GM21825 (cell line): ENCODE measurements around the gene VAV2.

Experiments used
- ATAC-seq: cut with Tn5 transposase; IDR thresholded peaks from one replicate; pipeline ENCODE4 v1.9.1; 2021; ENCODE audit warnings: mild to moderate bottlenecking, moderate library complexity; ENCODE audit not compliant: unreplicated experiment

Gene VAV2

DNA sequence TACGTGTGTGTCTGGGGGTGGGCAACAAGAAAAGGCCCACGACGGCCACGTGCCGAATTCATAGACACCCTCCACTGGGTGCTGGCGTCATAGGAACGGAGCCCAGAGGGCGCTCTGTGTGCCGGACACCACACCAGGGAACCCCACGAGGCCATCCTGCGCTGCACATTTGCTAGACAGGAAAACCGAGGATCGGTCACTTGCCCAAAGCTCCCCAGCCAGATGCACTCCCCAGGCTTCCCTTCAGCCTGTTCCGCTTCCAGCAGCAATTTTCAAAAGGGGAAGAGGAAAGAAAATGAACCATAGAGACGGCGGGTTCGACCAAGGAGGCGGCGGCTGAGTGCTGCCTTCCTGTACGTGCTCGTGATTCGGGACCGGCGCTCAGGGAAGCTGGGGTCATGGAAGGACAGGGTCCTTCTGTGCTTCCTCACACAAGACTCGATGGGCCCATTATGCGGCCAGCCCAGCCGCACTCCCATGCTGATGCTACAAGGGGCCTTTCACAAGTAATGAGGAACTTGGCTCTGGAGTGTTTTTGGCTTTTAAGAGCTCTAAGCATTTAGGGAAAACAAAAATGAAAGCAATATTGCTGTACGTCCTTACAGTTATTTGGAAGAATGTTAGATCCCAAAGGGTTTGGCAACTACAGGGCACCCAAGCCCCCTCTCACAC is 129.4 kb downstream of the VAV2 start:
- no peak for ATAC-seq

DNA sequence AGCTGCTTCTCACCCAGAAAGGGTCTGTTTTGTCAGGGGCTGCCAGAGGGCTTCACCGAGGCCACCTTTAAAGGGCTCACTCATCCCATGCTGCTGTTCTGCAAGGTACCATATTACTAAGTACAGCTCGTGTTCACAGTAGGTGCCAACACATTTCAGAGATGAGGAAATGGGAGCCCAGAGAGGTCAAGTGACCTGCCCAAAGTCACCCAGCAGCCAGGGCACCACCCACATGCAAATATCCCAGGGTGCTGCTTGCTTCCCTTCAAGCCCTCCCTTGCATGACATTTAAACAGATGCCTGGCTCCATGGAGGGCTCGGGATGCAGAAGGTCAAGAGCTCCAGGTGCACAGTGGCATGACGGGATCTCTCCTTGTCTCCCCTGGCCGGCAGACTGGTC is 130.4 kb downstream of the VAV2 start:
- no peak for ATAC-seq

DNA sequence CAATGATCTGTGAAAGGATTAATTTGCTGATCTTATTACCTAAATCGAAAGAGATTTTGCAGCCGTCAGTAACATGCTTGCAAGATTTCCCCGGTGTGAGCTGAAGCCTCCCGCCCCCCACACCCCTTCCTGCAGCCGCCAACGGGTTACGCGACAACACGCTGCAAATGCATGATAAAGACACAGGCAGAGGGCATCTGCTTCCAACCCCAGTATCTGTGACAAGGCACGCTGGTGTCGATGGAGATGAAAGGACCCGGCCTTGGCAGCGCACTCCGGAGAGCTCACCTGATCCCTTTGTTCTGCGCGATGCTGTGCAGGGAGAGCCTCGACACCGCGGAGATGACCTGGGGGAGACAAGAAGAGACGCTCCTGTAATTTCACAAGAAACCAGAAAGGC is 131.0 kb downstream of the VAV2 start:
- ATAC-seq: no peak

DNA sequence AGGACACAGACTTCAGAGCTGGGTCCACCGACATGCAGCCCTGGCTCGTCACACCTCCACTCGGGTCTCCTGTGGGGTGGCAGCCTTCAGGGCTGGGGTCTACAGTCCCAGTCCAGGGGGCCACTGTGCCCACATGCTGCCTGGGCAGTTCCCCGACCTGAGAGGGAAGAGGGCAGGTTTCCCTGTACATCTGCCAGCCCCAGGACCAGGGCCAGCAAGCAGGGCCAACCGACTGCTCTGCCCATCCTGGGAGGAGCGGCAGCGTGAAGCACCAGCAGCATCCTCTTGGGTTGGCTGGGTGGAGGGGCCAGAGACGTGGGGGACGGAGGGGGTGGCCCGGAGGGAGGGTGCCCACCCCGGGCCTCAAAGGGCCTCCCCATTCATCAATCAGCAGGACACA is 133.4 kb downstream of the VAV2 start:
- no peak for ATAC-seq

DNA sequence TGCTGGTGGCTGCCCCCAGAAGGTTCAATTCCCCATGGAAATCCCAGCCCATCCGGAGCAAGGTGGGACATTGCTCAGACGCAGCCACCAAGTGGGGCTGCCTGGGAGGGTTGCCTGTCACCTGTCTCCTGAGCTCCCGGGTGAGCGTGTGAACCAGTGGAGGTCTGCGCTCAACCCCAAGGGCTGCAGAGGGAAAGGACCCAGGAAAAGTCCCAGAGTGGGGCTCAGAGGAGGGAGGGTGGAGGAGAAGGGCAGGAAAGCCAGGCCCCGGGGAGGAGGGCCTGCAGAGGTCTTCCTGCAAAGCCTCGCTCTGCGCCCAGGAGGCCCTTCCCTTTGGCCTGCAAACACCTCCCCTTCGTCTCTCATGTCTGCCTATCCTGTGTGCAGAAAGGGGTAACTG is 134.5 kb downstream of the VAV2 start:
- ATAC-seq: no peak

DNA sequence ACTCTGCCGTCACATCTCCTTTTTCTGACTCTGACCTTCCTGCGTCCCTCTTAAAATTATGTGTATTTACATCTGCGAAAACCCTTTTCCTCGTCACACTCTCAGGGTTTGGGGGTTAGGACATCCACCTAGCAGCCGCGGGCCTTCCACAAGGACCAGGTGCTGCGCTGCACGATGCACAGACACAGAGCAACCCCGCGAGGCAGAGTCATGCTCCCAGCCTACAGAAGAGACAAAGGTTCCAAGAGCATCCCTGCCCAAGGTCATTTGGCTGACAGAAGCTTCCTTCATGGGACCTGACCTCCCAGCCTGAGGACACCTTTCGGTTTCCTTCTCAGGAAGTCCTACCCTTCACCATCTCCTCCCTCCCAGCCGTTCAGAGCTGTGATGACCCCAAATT is 135.3 kb downstream of the VAV2 start:
- no peak for ATAC-seq

DNA sequence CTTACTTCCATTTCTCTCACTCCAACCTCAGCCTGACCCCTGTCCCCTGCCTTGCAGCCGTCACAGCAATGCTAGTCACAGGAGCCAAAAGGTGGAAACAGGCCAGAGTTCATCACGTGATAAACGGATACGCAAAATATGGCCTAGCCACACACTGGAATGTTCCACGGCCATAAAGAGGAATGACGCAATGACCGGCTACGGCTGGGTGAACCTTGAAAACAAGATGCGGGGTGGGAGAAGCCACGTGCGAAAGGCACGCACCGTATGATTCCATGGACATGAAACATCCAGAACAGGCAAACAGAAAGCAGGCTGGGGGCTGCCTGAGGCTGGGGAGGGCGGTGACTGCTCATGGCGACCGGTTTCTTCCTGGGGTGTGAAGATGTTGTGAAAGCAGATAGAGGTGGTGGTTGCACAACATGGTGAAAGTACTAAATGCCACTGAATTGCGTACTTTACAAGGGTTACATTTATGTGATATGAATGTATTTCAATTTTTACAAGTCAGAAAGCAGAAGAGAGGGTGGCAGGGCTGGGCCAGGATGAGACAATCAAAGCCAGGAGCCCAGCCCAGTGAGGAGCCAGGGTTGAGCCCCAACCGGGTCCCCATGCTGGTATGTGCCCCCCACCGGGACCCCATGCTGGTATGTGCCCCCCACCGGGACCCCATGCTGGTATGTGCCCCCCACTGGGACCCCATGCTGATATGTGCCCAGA is 136.2 kb downstream of the VAV2 start:
- ATAC-seq: no peak

DNA sequence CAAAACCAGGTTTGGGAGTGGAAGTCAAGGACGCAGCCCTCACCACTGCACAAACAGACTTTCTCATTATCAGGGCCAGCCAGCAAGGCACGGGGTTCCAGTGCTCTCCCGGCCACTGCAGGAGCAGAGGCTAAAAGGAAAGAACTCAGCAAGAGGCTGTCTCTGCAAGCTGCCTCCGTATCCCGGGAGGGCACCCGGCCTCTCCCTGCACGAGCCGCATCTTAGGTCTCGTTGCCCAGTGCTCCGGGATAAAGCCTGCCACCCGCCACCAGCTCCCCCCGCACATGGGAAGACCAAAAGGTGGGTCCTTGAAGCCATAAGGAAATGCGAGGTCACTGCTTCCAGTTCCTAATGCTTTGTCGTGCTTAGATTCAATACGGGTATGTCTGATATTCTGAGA is 136.8 kb downstream of the VAV2 start:
- no peak for ATAC-seq

DNA sequence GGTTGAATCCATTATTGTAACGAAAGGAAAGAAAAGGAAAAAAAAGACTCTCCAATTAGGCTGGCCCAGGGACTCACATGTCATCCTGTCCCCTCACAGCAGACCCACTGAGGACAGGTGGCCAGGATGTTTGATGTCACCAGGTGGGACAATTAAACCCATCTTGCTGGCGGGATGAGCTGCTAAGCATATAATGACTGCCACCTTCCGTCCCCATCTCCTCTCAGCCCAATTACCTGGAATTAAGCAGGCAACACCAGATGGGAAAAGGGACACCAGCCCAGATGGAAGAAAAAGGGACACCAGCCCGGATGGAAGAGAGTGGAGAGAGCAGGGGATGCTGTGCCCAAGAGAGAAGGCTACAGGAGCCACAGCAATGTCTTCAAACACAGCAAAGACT is 137.4 kb downstream of the VAV2 start:
- no peak for ATAC-seq

DNA sequence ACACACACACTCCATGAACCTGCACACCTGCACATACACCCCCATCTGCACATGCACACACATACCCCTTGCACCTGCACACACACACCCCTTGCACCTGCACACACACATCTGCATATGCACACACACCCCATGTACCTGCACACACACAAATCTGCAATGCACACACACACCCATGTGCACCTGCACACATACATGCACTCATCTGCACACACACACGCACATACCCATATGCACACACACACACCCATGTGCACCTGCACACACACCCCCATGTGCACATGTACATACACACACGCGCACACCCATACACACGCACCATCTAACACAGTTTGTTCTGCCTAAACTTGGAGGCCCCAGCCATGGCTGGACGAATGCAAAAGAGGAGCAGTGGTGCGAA is 138.1 kb downstream of the VAV2 start:
- no peak for ATAC-seq

DNA sequence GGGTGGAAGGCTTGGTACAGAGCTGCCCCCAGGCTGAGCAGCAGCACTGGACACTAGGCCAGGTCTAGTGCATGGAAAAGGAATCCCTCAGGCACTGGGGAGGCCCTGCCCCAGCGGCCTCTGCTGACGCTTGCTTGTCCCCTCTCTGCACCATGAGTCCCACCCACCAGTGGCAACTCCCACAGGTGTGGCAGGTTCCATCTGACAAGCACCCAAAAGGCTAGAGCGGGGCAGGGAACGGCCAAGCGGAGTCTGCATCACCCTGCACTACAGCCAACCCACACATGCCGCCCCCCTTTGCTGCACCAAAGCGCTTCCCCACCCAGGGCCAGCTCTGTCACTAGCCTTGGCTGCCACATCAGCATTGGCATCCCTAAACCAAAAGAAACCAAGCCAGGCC is 138.8 kb downstream of the VAV2 start:
- ATAC-seq: no peak

DNA sequence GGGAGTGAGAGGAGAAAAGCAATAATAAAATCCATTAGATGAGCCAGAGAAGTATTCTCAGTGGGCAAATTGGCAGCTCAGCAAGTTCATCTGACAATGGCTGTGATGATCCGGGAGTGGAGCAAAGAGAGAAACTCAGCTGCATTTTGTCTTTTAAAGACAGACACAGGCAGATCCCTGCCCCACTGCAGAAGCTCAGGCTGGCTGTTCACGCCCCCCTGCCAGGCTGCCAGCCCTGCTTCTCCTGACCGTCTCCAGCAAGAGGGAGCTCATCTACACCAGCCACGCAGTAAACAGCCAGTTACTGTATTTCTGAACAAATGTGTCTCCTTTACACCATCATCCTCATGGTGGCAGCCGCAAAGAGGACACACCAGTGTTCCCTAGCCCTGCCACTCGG is 139.7 kb downstream of the VAV2 start:
- ATAC-seq: no peak

DNA sequence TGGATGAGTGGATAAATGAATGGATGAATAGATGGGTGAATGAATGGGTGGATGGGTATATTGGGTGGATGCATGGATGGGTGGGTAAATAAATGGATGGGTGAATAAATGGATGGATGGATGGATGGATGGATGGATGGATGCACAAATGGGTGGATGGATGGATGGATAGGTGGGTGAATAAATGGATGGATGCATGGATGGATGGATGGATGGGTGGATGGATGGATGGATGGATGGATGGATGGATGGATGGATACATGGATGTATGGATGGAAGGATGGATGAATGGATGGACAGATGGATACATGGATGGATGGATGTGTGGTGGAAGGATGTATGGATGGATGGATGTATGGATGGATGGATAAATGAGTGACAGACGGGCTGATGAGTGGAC is 140.4 kb downstream of the VAV2 start:
- ATAC-seq: no peak

DNA sequence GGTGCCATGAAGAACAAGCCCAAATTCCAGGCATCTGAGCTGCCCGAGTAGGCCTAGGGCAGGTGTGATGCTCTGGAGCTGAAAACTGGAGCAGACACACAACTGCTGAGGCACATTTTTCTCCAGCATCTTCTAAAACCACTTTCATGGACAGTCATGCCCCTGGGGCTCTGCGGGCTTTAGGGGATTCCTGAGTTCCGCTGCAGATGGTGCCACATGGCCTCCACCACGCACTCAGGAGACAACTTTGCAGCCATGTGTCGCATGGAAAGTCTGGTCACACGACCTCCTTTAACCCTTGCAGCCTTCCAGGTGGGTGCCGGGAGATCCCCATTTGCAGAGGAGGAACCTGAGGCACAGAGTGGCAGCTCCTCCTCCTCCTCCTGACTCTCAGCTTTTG is 141.2 kb downstream of the VAV2 start:
- ATAC-seq: no peak

DNA sequence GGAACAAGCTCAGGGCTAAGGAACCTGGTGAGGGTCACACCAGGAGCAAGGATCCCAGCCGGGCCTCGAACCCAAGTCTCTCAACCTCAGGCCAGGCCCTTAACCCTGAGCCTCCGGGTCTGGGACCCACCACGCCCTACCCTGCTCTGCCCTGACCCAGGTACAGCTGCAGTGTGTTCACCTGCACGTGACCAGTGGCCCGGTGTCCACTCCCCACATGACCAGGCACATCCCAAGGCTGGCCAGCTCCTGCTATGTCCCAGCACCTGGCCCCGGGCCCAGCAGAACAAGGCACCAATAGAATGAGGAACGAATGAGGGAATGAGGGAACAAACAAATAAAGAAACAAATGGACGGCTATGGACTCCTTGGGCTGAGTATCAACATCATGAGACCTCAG is 142.0 kb downstream of the VAV2 start:
- no peak for ATAC-seq

DNA sequence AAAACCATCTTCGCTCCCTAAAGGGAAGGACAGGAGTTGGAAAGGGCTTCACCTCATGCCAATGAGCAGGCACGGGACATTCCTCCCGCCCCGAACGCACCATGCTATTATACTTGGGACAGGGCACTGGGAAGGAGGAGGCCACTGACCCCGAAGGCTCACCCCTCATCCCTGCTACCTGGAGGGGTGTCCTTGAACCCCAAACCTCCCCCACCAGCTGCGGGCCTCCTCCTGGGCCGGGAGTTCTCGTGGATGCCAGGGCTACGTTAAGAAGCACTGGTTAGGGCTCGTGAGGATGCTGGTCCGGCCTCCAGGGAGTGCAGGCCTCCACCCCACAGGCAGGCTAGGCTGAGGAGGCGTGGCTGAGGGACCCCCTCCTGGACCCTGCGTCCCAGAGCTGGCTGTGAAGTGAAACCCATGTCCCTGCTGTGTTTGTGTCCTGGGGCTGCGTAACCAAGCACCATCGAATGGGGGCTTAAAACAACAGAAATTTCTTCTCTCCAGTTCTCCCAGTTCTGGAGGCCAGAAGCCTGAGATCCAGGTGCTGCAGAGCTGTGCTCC is 142.9 kb downstream of the VAV2 start:
- no peak for ATAC-seq

DNA sequence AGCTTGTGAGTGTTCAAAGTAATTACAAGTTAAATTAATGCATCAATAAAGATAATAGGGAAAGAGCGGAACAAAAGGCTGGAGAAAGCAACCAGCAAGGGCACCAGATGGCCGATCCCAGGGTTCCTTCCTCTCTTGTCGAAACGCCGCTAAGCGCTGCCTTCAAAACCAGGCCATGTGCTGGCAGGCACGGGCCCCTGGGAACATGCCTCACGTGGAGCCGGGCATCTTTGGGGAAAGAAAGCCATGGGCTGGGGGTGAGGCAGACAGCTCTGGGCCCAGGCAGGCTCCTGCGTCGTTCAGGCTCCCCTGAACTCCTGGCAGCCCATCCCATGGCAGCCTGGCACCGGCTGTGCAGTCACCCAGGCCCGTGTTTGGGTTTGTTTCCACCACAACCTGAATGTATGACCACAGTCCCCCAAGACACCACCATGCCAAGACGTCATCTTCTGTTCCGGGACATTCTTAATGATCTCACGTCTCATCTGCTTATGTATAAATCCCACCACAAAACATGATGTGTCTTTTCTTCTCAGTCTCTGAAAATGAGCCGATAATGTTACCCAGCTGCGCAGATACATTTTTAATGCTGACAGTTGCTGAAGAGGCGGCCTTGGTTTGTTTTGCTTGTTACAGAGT is 143.5 kb downstream of the VAV2 start:
- no peak for ATAC-seq

DNA sequence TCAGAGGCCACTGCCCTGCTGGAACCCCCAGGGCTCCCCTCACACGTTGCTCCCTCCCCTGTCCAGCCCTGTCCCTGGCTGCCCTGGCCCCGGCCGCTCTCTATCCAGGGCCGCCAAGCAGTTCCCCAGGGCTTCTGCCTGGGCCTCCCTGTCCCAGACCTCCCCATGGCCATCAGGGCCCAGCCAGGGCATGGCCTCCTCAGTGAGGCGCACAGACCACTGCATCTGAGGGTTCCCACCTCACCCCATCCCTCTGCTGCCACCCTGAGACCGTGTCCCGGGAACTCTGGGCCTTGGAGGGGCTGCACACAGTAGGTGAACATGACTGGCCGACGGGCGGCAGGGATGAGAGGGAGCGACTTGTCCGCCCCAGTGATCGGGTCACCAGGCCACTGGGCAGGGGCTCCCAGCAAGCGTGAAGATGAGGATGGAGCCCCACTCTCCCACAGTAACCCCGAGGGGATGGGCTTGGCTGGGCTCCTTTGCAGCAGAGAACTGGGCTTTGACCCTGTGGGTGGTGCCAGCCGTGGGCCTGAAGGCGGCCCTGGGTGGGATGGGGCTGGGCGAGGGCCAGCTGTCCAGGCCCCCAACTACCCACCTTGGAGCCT is 145.5 kb downstream of the VAV2 start:
- ATAC-seq: no peak

DNA sequence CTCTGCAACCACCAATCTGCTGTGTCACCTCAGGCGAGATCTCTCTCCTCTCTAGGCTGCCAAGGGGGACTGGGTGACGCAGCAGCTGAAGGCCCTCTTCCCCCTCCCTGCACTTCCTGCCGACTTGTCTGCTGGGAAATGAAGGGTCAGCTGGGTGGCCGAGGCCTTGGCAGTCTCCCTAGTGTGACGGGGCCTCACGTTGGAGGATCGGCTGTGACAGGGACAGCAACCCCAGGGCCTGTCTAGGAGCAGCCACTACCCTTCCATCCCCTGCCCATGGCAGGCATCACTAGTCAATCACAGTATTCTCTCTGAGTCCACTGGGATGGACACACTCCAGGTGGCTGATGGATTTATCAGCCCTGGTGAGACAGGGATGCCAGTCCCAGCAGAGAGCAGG is 146.7 kb downstream of the VAV2 start:
- no peak for ATAC-seq

DNA sequence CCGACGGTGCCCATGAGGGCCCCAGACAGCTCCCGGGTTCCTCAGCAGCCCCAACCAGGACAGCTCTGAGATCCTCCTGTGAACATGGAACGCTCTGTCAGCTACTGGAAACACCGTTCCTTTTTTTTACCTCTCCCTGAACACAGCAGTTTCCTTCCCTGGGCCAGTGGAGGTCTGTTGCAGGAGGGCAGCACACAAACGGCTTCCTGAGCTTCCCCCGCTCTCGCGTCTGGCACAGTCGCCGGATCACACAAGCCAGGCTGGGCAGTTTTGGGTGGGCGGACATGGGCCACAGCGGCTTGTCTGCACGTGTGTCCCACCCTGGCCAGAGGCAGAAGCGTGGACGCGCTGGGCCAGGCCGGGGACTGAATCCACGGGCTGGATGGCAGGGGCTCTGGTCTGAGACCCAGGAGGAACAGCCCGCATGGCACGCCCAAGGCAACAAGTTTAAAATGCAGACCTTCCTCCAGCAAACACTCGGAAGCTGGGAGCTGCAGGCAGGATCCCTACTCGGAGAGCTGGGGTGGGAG is 147.2 kb downstream of the VAV2 start:
- no peak for ATAC-seq

DNA sequence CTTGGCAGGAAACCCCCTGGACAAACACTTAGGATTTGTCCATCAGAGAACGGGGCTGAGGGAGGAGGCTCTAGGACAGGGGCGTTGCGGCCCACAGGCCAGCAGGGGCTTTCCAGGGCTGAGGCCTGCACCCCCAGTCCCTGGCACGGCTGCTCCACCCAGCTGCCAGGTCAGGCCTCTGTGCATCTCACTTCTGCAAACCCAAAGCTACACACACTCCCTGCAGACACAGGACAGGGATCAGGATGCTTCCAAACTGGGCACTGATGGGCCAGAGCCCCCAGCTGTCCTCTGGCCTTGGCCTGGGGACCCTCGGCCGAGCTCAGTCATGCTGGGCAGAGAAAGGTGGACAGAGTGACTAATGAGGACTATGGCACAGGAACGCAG is 147.7 kb downstream of the VAV2 start:
- ATAC-seq: no peak
